ENCODE data around the gene SLC39A11. TPM values are rescaled to one million over a fixed set of nuclear protein-coding genes. Genes with fewer than 3 reads are reported as not detected.

The SLC39A11 gene
- total and polyA plus RNA-seq, 2 of the 13 experiments (the other 11 are each of a cell fraction or from before 2014, with no cell fraction given): 17.2 to 31.5 TPM

DNA sequence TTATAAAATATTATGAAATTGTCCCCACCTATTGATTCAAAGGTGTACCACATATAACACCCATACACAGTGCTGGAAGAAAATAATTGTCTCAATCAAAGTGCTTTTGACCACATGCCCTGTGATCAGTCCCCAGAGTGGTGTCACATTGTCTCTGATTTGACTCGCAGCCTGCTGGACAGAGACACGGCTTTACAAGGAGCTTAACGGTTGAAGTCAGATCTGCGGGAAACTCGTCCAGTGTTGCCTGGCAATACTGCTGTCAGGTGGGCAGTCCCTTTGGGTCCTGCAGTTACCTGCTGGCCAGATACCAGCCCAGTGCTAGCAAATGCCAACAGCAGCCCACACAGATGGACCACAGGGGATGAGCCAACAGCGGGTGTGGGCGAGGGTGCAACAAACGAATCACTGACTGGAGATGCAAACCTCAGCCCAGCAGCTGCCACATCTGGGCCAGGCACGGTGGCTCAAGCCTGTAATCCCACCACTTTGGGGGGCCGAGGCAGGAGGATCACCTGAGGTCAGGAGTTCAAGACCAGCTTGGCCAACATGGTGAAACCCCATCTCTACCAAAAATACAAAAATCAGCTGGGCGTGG is 46.2 kb upstream of the SLC39A11 start:
- Histone ChIP-seq H3K4me2 (ENCODE audit: low read depth, low read length) (no peak overlapping the region), H3K4me3 (replicated peaks in 1 of 3; ENCODE audit: insufficient read depth in 1 of 3, low read depth in 2 of 3, low read length in 3 of 3) (no peak overlapping the region), H3K9ac (ENCODE audit: insufficient read depth, low read depth, low read length) (no peak overlapping the region), H3K4me1 (ENCODE audit: insufficient read depth, low read length) (no peaks in the 10 kb centered on the region), H3K27me3 (ENCODE audit: control insufficient read depth in 1 of 2, insufficient read depth in 2 of 2, low read length in 2 of 2) (peaks cover 6 to 26% of the 10 kb centered on the region in 2 experiments), H3K36me3 (replicated peaks in 1 of 2; ENCODE audit: control insufficient read depth in 1 of 2, insufficient read depth in 2 of 2, low read length in 2 of 2) (no peaks in the 10 kb centered on the region), H3K79me2 (ENCODE audit: insufficient read depth, low read length) (no peaks in the 10 kb centered on the region), H3K9me3 (ENCODE audit: low read length) (no peaks in the 10 kb centered on the region), H3K27ac (ENCODE audit: extremely low read length, insufficient read depth, low read length) (no peak overlapping the region), H4K20me1 (ENCODE audit: insufficient read depth, low read length) (no peaks in the 10 kb centered on the region), H2AFZ (ENCODE audit: low read length) (no peak overlapping the region)
- CTCF ChIA-PET (ENCODE audit: low intra/inter-chr PET ratio, low total read pairs): no interaction called here
- FAIRE-seq (no peak), ATAC-seq (peak; percentile 58), DNase-seq (ENCODE audit: low spot score) (no peak)
- POLR2A ChIA-PET: no interaction called here
- in situ Hi-C loops (cut with HindIII; ENCODE audit: extremely low pct_ligation_motif_present, low pct_unique_long_range_greater_than_20kb) (no loop called here), intact Hi-C loops (cut with micrococcal nuclease; ENCODE audit: unreplicated experiment) (no loop called here)
- TF ChIP-seq, protein P1, sequence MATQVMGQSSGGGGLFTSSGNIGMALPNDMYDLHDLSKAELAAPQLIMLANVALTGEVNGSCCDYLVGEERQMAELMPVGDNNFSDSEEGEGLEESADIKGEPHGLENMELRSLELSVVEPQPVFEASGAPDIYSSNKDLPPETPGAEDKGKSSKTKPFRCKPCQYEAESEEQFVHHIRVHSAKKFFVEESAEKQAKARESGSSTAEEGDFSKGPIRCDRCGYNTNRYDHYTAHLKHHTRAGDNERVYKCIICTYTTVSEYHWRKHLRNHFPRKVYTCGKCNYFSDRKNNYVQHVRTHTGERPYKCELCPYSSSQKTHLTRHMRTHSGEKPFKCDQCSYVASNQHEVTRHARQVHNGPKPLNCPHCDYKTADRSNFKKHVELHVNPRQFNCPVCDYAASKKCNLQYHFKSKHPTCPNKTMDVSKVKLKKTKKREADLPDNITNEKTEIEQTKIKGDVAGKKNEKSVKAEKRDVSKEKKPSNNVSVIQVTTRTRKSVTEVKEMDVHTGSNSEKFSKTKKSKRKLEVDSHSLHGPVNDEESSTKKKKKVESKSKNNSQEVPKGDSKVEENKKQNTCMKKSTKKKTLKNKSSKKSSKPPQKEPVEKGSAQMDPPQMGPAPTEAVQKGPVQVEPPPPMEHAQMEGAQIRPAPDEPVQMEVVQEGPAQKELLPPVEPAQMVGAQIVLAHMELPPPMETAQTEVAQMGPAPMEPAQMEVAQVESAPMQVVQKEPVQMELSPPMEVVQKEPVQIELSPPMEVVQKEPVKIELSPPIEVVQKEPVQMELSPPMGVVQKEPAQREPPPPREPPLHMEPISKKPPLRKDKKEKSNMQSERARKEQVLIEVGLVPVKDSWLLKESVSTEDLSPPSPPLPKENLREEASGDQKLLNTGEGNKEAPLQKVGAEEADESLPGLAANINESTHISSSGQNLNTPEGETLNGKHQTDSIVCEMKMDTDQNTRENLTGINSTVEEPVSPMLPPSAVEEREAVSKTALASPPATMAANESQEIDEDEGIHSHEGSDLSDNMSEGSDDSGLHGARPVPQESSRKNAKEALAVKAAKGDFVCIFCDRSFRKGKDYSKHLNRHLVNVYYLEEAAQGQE (IDR thresholded peaks at IDR 0.05; ENCODE audit: borderline replicate concordance in 1 of 2, low read depth in 1 of 2, low read length in 2 of 2): peak; percentile 23 to 86
- TF ChIP-seq, protein P2, sequence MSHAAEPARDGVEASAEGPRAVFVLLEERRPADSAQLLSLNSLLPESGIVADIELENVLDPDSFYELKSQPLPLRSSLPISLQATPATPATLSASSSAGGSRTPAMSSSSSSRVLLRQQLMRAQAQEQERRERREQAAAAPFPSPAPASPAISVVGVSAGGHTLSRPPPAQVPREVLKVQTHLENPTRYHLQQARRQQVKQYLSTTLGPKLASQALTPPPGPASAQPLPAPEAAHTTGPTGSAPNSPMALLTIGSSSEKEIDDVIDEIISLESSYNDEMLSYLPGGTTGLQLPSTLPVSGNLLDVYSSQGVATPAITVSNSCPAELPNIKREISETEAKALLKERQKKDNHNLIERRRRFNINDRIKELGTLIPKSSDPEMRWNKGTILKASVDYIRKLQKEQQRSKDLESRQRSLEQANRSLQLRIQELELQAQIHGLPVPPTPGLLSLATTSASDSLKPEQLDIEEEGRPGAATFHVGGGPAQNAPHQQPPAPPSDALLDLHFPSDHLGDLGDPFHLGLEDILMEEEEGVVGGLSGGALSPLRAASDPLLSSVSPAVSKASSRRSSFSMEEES (CRISPR knock-in tag; IDR thresholded peaks at IDR 0.05): no peak
- 31% methylated on average over 9 of the region's 11 CpGs for WGBS (ENCODE audit: low lambda C conversion rate)
- BruUV-seq (replicated peaks): no TSS peak

Measured in HepG2 (cell line).